ENCODE data around the gene DNAH10. TPM values are rescaled to one million over a fixed set of nuclear protein-coding genes. Genes with fewer than 3 reads are reported as not detected.

The DNAH10 gene
- total and polyA plus RNA-seq, 2 of the 13 experiments (the other 11 are each of a cell fraction or from before 2014, with no cell fraction given): 0.01 to 0.02 TPM

DNA sequence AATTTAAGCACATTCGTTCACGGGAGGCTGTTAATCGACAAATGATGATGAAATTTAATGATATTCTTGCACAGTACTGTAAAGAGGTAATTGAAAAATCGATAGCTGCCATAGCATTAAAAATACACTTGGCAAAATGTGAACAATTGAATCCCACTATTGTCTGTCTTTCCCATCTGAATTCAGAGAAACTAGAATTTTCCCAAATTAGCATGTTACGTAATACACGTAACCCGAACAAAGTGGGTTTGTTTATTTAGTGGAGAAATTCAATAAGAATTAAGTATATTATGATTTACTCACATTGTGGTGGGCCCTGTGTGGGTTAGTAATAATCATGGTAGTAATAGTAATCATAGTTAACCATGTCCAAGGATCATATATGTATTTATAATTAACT lies 31.9 kb downstream of the DNAH10 start:
- intact Hi-C loops (cut with micrococcal nuclease; ENCODE audit: unreplicated experiment) (no loop called here), in situ Hi-C loops (cut with HindIII; ENCODE audit: extremely low pct_ligation_motif_present, low pct_unique_long_range_greater_than_20kb) (no loop called here)
- Histone ChIP-seq H3K9ac (ENCODE audit: insufficient read depth, low read depth, low read length) (no peak overlapping the region), H3K4me3 (replicated peaks in 1 of 3; ENCODE audit: insufficient read depth in 1 of 3, low read depth in 2 of 3, low read length in 3 of 3) (no peak overlapping the region), H2AFZ (ENCODE audit: low read length) (no peak overlapping the region), H3K79me2 (ENCODE audit: insufficient read depth, low read length) (no peaks in the 10 kb centered on the region), H4K20me1 (ENCODE audit: insufficient read depth, low read length) (no peaks in the 10 kb centered on the region), H3K4me2 (ENCODE audit: low read depth, low read length) (no peak overlapping the region), H3K27ac (ENCODE audit: extremely low read length, insufficient read depth, low read length) (no peak overlapping the region), H3K36me3 (replicated peaks in 1 of 2; ENCODE audit: control insufficient read depth in 1 of 2, insufficient read depth in 2 of 2, low read length in 2 of 2) (no peaks in the 10 kb centered on the region), H3K27me3 (ENCODE audit: control insufficient read depth in 1 of 2, insufficient read depth in 2 of 2, low read length in 2 of 2) (no peaks in the 10 kb centered on the region), H3K4me1 (ENCODE audit: insufficient read depth, low read length) (no peaks in the 10 kb centered on the region), H3K9me3 (ENCODE audit: low read length) (no peaks in the 10 kb centered on the region)
- ChIA-PET POLR2A (no interaction called here), CTCF (ENCODE audit: low intra/inter-chr PET ratio, low total read pairs) (no interaction called here)
- ATAC-seq: no peak
- no peak for FAIRE-seq
- no peak for TF ChIP-seq KLF9 (CRISPR knock-in tag; IDR thresholded peaks at IDR 0.05; ENCODE audit: low read depth)
- TF ChIP-seq CEBPB (IDR thresholded peaks at IDR 0.05; ENCODE audit: borderline replicate concordance, low read depth, low read length): peak; percentile 36; the same call in 1 of the 2 replicates
- TF ChIP-seq KAT2B (IDR thresholded peaks at IDR 0.05; ENCODE audit: borderline replicate concordance, low read depth, low read length): no peak
- no peak for TF ChIP-seq HNRNPLL (IDR thresholded peaks at IDR 0.05; ENCODE audit: low read depth, low read length, poor library complexity, severe bottlenecking)
- TF ChIP-seq WIZ (CRISPR knock-in tag; IDR thresholded peaks at IDR 0.05): no peak
- no peak for DNase-seq (ENCODE audit: low spot score)
- BruUV-seq (replicated peaks): no TSS peak
- WGBS (ENCODE audit: low lambda C conversion rate): 67% methylated on average over 7 of the region's 7 CpGs

DNA sequence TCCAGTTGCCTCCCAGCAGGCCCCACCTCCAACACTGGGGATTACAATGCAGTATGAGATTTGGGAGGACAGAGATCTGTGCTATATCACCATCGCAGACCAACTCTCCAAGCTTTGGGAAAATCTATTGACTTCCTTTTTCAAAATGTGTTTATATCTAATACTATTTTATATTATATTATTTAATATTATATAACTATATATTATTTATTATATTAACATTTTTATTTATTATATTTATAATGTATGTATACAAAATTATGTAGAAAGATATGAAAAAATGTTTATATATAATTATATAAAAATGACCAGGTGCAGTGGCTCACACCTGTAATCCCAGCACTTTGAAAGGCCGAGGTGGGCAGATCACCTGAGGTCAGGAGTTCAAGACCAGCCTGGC lies 36.4 kb downstream of the DNAH10 start:
- in situ Hi-C loops (cut with HindIII; ENCODE audit: extremely low pct_ligation_motif_present, low pct_unique_long_range_greater_than_20kb): no loop called here
- Histone ChIP-seq H3K79me2 (ENCODE audit: insufficient read depth, low read length) (no peaks in the 10 kb centered on the region), H3K4me3 (replicated peaks in 1 of 3; ENCODE audit: insufficient read depth in 1 of 3, low read depth in 2 of 3, low read length in 3 of 3) (no peak overlapping the region), H3K36me3 (replicated peaks in 1 of 2; ENCODE audit: control insufficient read depth in 1 of 2, insufficient read depth in 2 of 2, low read length in 2 of 2) (no peaks in the 10 kb centered on the region), H4K20me1 (ENCODE audit: insufficient read depth, low read length) (no peaks in the 10 kb centered on the region), H2AFZ (ENCODE audit: low read length) (no peak overlapping the region), H3K4me1 (ENCODE audit: insufficient read depth, low read length) (no peaks in the 10 kb centered on the region; the same call in 1 of the 2 replicates), H3K9me3 (ENCODE audit: low read length) (no peaks in the 10 kb centered on the region), H3K27me3 (ENCODE audit: control insufficient read depth in 1 of 2, insufficient read depth in 2 of 2, low read length in 2 of 2) (peaks cover 0 to 2% of the 10 kb centered on the region in 2 experiments; a peak in 2 of 5 replicates), H3K27ac (ENCODE audit: extremely low read length, insufficient read depth, low read length) (no peak overlapping the region), H3K9ac (ENCODE audit: insufficient read depth, low read depth, low read length) (no peak overlapping the region), H3K4me2 (ENCODE audit: low read depth, low read length) (no peak overlapping the region)
- ATAC-seq: no peak
- CTCF ChIA-PET (ENCODE audit: low intra/inter-chr PET ratio, low total read pairs): interaction anchor here (2.0 kb wide), 1 partner anchor 186 kb away, joined by 4 read pairs; no protein-coding TSS in a partner anchor
- DNase-seq (ENCODE audit: low spot score): no peak
- POLR2A ChIA-PET: no interaction called here
- BruUV-seq (replicated peaks): no TSS peak
- WGBS (ENCODE audit: low lambda C conversion rate): 45% methylated on average over 2 of the region's 2 CpGs
- no peak for FAIRE-seq
- intact Hi-C loops (cut with micrococcal nuclease; ENCODE audit: unreplicated experiment): no loop called here
- TF ChIP-seq, protein P1, sequence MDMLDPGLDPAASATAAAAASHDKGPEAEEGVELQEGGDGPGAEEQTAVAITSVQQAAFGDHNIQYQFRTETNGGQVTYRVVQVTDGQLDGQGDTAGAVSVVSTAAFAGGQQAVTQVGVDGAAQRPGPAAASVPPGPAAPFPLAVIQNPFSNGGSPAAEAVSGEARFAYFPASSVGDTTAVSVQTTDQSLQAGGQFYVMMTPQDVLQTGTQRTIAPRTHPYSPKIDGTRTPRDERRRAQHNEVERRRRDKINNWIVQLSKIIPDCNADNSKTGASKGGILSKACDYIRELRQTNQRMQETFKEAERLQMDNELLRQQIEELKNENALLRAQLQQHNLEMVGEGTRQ (IDR thresholded peaks at IDR 0.05; ENCODE audit: low read depth, low read length): no peak
- TF ChIP-seq, protein P1 (CRISPR knock-in tag; IDR thresholded peaks at IDR 0.05; ENCODE audit: borderline replicate concordance): no peak
- TF ChIP-seq EED (CRISPR knock-in tag; IDR thresholded peaks at IDR 0.05) (no peak), ZNF292 (CRISPR knock-in tag; IDR thresholded peaks at IDR 0.05; ENCODE audit: borderline replicate concordance, low read depth) (no peak), RAD21 (CRISPR knock-in tag; IDR thresholded peaks at IDR 0.05) (no peak), NCOR1 (IDR thresholded peaks at IDR 0.05; ENCODE audit: borderline replicate concordance, low read length) (no peak), ZNF564 (CRISPR knock-in tag; IDR thresholded peaks at IDR 0.05) (no peak)
- TF ChIP-seq, protein P2, sequence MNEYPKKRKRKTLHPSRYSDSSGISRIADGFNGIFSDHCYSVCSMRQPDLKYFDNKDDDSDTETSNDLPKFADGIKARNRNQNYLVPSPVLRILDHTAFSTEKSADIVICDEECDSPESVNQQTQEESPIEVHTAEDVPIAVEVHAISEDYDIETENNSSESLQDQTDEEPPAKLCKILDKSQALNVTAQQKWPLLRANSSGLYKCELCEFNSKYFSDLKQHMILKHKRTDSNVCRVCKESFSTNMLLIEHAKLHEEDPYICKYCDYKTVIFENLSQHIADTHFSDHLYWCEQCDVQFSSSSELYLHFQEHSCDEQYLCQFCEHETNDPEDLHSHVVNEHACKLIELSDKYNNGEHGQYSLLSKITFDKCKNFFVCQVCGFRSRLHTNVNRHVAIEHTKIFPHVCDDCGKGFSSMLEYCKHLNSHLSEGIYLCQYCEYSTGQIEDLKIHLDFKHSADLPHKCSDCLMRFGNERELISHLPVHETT (CRISPR knock-in tag; conservative IDR thresholded peaks at IDR 0.05): no peak
- TF ChIP-seq, protein P3, sequence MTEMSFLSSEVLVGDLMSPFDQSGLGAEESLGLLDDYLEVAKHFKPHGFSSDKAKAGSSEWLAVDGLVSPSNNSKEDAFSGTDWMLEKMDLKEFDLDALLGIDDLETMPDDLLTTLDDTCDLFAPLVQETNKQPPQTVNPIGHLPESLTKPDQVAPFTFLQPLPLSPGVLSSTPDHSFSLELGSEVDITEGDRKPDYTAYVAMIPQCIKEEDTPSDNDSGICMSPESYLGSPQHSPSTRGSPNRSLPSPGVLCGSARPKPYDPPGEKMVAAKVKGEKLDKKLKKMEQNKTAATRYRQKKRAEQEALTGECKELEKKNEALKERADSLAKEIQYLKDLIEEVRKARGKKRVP (CRISPR knock-in tag; IDR thresholded peaks at IDR 0.05): no peak
